Sigmoid colon (tissue), 3 donors: ENCODE data around the gene CEP250.

Experiments
- CTCF ChIP-seq, 4 experiments: fragments of 450-650 bp in 3 of 4; fragments of 200-600 bp in 1 of 4; IDR thresholded peaks; one replicate each; pipeline ENCODE4 v1.5.1; 2016 to 2019; ENCODE audit warnings: antibody characterized with exemption in 4 of 4, mild to moderate bottlenecking in 3 of 4, moderate library complexity in 2 of 4
- POLR2A ChIP-seq, 2 donors: fragments of 450-650 bp; IDR thresholded peaks; one replicate each; pipeline ENCODE4 v1.6.1; 2016; ENCODE audit warnings: antibody characterized with exemption in 2 of 2, mild to moderate bottlenecking in 2 of 2, moderate library complexity in 2 of 2

GRCh38 chr20:35517125-35517524 lies 61.7 kb downstream of the CEP250 start:
- TF ChIP-seq CTCF (IDR thresholded peaks at IDR 0.05) = no peak
- TF ChIP-seq POLR2A (IDR thresholded peaks at IDR 0.05) = no peak
